HepG2 (cell line): ENCODE results near the gene ATP4A. TPM values are rescaled to one million over a fixed set of nuclear protein-coding genes. Genes with fewer than 3 reads are reported as not detected.

ENCODE experiments used
- FOXP4 ChIP-seq: sonication (generic); formaldehyde crosslinking; IDR thresholded peaks from 2 replicates; pipeline ENCODE4 v1.4.0; 2020; ENCODE audit warnings: missing genetic modification reagents
- PAX8 ChIP-seq: sonication (generic); formaldehyde crosslinking; IDR thresholded peaks from 2 replicates; pipeline ENCODE4 v1.8.0; 2022; ENCODE audit warnings: mild to moderate bottlenecking, missing genetic modification reagents, borderline replicate concordance
- REL ChIP-seq: sonication (generic); formaldehyde crosslinking; conservative IDR thresholded peaks from 2 replicates; pipeline ENCODE4 v1.8.0; 2022; ENCODE audit warnings: mild to moderate bottlenecking, missing genetic modification reagents, moderate library complexity
- ZBTB14 ChIP-seq: sonication (generic); formaldehyde crosslinking; IDR thresholded peaks from 2 replicates; pipeline ENCODE4 v1.4.0; 2020; ENCODE audit warnings: missing genetic modification reagents
- ZKSCAN5 ChIP-seq: sonication (generic); formaldehyde crosslinking; IDR thresholded peaks from 2 replicates; pipeline ENCODE4 v1.5.1; 2020; ENCODE audit warnings: mild to moderate bottlenecking, missing genetic modification reagents
- ZNF276 ChIP-seq: sonication (generic); formaldehyde crosslinking; IDR thresholded peaks from 2 replicates; pipeline ENCODE4 v1.4.0; 2020; ENCODE audit warnings: mild to moderate bottlenecking, low read depth, missing genetic modification reagents
- ZNF343 ChIP-seq: sonication (generic); formaldehyde crosslinking; IDR thresholded peaks from 2 replicates; pipeline ENCODE4 v1.4.0; 2020; ENCODE audit warnings: mild to moderate bottlenecking, missing genetic modification reagents
- ZNF710 ChIP-seq: sonication (generic); formaldehyde crosslinking; IDR thresholded peaks from 2 replicates; pipeline ENCODE4 v1.5.0; 2020; ENCODE audit warnings: mild to moderate bottlenecking, missing genetic modification reagents, borderline replicate concordance
- ZZZ3 ChIP-seq: sonication (generic); formaldehyde crosslinking; IDR thresholded peaks from 2 replicates; pipeline ENCODE4 v1.4.0; 2020; ENCODE audit warnings: missing genetic modification reagents, mild to moderate bottlenecking, borderline replicate concordance
- polyA plus RNA-seq, 8 experiments: library from polyadenylated mRNA; depleted of rRNA in 3 of 8; stranded (reverse) in 7 of 8; unstranded in 1 of 8; fragments of >200 nt; fragmentation: Illumina TruSeq in 4 of 8; extraction: Trizol in 4 of 8; gene quantifications; 2 replicates each; pipeline versions ENCODE4 v1.2.1 to v1.2.3, GENCODE V29; 2011 to 2016; ENCODE audit warnings: low read depth in 4 of 8, missing spikeins in 1 of 8, mixed read lengths in 1 of 8; ENCODE audit not compliant: insufficient read depth in 1 of 8
- total RNA-seq, 5 experiments: library from RNA; depleted of rRNA; stranded (reverse); fragments of >200 nt; fragmentation: Illumina TruSeq; extraction: Trizol; gene quantifications; 2 replicates each; pipeline ENCODE4 v1.2.3, GENCODE V29; 2016; ENCODE audit warnings: low read depth in 1 of 5

ATP4A gene
- total and polyA plus RNA-seq, 2 of the 13 experiments (the other 11 are each of a cell fraction or from before 2014, with no cell fraction given): 0.08 to 0.11 TPM

- no peak for TF ChIP-seq ZBTB14 (CRISPR knock-in tag)
- TF ChIP-seq ZKSCAN5: no peak
- no peak for TF ChIP-seq ZZZ3 (CRISPR knock-in tag)
- no peak for TF ChIP-seq REL (CRISPR knock-in tag)
- TF ChIP-seq FOXP4 (CRISPR knock-in tag): no peak
- TF ChIP-seq ZNF343 (CRISPR knock-in tag): no peak
- TF ChIP-seq ZNF710 (CRISPR knock-in tag): no peak
- no peak for TF ChIP-seq ZNF276 (CRISPR knock-in tag)
- no peak for TF ChIP-seq PAX8 (CRISPR knock-in tag)
Observed at GRCh38 chr19:35528218-35529038, 35.0 kb downstream of the ATP4A start, which contains the start of gene SBSN (continued).
